ENCODE measurements around the gene DDX47. TPM values are rescaled to one million over a fixed set of nuclear protein-coding genes. Genes with fewer than 3 reads are reported as not detected.

Gene DDX47
- 47.1 and 85.0 TPM in 2 replicates for total RNA-seq (2011; cell fraction: chromatin; rRNA removed; ENCODE audit: low replicate concordance)
- total RNA-seq (2011; cell fraction: nucleolus; rRNA removed): 28.7 and 30.1 TPM in 2 replicates
- total RNA-seq (2011; cell fraction: nucleoplasm; rRNA removed): 46.6 and 68.3 TPM in 2 replicates
- total RNA-seq (2014; rRNA removed) (41.6 and 42.1 TPM in 2 replicates), total RNA-seq (2014; rRNA removed; fragmentation: Illumina TruSeq; extraction: Trizol) (66.5 and 71.3 TPM in 2 replicates), total RNA-seq (2015; rRNA removed; fragmentation: Illumina TruSeq; extraction: Trizol) (60.6 and 64.4 TPM in 2 replicates), total RNA-seq (2021) (48.0 and 49.6 TPM in 2 replicates), polyA plus RNA-seq (2011; rRNA removed) (40.8 and 47.0 TPM in 2 replicates), polyA plus RNA-seq (2014; fragmentation: Illumina TruSeq; extraction: Trizol) (57.1 and 72.5 TPM in 2 replicates), polyA plus RNA-seq (2014; fragmentation: Nextera tagmentation; extraction: Ambion mirVana) (100 to 1,000 TPM; 157 to 186 TPM), polyA plus RNA-seq (2014; rRNA removed) (39.4 and 45.8 TPM in 2 replicates), polyA minus RNA-seq (2011; rRNA and poly(A)+ RNA removed) (43.3 and 43.9 TPM in 2 replicates), Bru-seq, nascent RNA (percentile 83 among the genes with signal in this experiment), BruChase-seq, experiment 1, labeled RNA remaining after a 2-hour chase (percentile 84 among the genes with signal in this experiment), BruChase-seq, experiment 2, labeled RNA remaining after a 6-hour chase (percentile 89 among the genes with signal in this experiment)
- 19.8 and 37.3 TPM in 2 replicates for polyA plus RNA-seq (2011; cell fraction: cytosol; rRNA removed)
- polyA plus RNA-seq (2011; cell fraction: nucleus; rRNA removed): 40.7 and 58.0 TPM in 2 replicates
- polyA plus RNA-seq (2012): 21.8 and 38.7 TPM in 2 replicates
- 20.9 and 22.6 TPM in 2 replicates for polyA minus RNA-seq (2011; cell fraction: cytosol; rRNA and poly(A)+ RNA removed)
- 25.6 and 44.3 TPM in 2 replicates for polyA minus RNA-seq (2011; cell fraction: nucleus; rRNA and poly(A)+ RNA removed)
- long read RNA-seq, experiment 1, transcript DDX47-202 (12 exons, 1,817 nt): major isoform, 116 of 141 reads
- long read RNA-seq, experiment 1, partial matches to known transcripts: 23 of 141 reads
- long read RNA-seq, experiment 1, other reads (novel, unspliced or antisense): 1 of 141 reads
- long read RNA-seq, experiment 2, transcript DDX47-202 (12 exons, 1,817 nt): major isoform, 46 of 65 reads
- long read RNA-seq, experiment 2, partial matches to known transcripts: 18 of 65 reads
- long read RNA-seq, experiment 2, other reads (novel, unspliced or antisense): 1 of 65 reads
- long read RNA-seq, experiment 3, transcript DDX47-202 (12 exons, 1,817 nt): major isoform, 90 of 93 reads
- long read RNA-seq, experiment 3, partial matches to known transcripts: 2 of 93 reads
- long read RNA-seq, experiment 3, other reads (novel, unspliced or antisense): 0 of 93 reads

DNA sequence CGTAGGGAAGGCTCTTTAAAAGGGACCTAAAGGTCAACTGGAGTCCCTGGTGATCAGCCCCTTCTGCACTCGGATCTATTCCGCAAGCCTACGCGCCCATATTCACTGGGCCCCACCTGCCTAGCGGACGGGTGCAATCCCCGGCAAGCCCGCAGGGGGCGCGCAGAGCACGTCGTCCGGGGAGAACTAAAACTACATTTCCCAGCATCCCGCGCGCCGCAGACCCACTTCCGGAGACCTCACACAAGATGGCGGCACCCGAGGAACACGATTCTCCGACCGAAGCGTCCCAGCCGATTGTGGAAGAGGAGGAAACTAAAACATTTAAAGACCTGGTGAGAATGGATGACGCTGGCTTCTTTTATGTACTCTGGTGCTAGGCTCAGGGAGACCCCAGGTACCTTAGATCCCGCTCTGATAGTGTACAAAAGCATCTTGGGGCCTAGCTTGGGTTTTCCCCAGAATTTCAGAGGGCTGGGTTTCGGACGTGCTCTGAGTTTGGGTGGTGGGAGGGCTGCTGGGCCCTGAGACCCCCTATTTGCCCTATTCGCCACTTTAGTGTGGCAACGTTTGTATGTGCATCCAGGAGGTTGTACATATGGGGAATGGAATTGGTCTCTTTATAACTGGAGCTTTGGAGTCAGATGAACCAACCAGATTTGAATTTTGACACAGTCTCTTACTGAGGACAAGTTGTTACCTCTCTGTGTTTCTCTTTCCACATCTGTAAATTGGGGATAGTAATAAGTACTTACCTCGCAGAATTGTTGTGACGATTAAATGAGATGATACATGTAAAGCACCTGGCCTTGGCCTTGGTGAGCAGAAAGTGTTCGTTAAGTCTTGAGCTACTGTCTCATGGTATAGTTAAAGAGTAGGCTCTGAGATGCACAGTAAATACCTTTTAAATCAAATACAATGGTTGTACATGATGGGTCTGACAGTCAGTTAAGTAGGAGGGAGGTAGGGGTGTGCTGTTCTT, at the start of gene DDX47:
Gene DDX47, plus strand, starts transcription at position 227 of the 982 bp plus-strand sequence. Its CDS starts 22 bp downstream, at position 249.
- Histone ChIP-seq H3K9me3 (replicated peaks; ENCODE audit: control insufficient read depth, insufficient read depth, low read depth, low read length) (no peaks in the 10 kb centered on the region), H3K27me3 (ENCODE audit: control insufficient read depth in 2 of 2, insufficient read depth in 2 of 2, low read length in 2 of 2) (no peaks in the 10 kb centered on the region), H3K9me1 (ENCODE audit: control insufficient read depth, insufficient read depth, low read length) (no peaks in the 10 kb centered on the region), H3K4me3 (peak within 1 kb of the TSS; percentile 70), H3K79me2 (ENCODE audit: control insufficient read depth, insufficient read depth, low read length) (peaks cover 49% of the 10 kb centered on the region), H3K4me2 (ENCODE audit: insufficient read depth, low read length) (peak within 1 kb of the TSS; percentile 84), H4K20me1 (replicated peaks; ENCODE audit: control insufficient read depth, insufficient read depth, low read length) (no peaks in the 10 kb centered on the region), H3K27ac (ENCODE audit: extremely low read depth, low read depth, low read length) (peak within 1 kb of the TSS; percentile 67), H3K4me1 (replicated peaks in 1 of 2; ENCODE audit: control insufficient read depth in 2 of 2, insufficient read depth in 2 of 2, low read length in 2 of 2) (peaks cover 11 to 16% of the 10 kb centered on the region in 2 experiments; a peak in 4 of 5 replicates), H2AFZ (ENCODE audit: low read depth, low read length) (peak within 1 kb of the TSS; percentile 86), H3K9ac (ENCODE audit: insufficient read depth in 1 of 2, low read depth in 2 of 2, low read length in 2 of 2) (peak within 1 kb of the TSS; percentile 83 to 86), H3K36me3 (ENCODE audit: control insufficient read depth, insufficient read depth, low read length) (peaks cover 31% of the 10 kb centered on the region; the same call in 2 of the 3 replicates)
- WGBS (ENCODE audit: insufficient coverage, low coverage, missing lambda C conversion rate): under 1% methylated on average over 34 of the region's 35 CpGs
- ChIA-PET CTCF (ENCODE audit: low intra/inter-chr PET ratio) (no interaction called here), POLR2A (interaction anchor here (0.6 kb wide), 1 partner anchor 9 kb away, joined by 3 read pairs; no protein-coding TSS in a partner anchor)
- FAIRE-seq (peak; percentile 81), ATAC-seq (peak; percentile 97), DNase-seq (ENCODE audit: extremely low read depth in 1 of 4, low spot score in 3 of 4) (peak; percentile 84 to 92 (median 84))
- intact Hi-C loops (cut with micrococcal nuclease): loop anchor here (1.0 kb wide), 1 partner anchor 25 kb away; no protein-coding TSS in a partner anchor
- in situ Hi-C loops (cut with MboI): no loop called here
- TSS peak; percentile 69 for BruUV-seq (replicated peaks)
- TF ChIP-seq CXXC5 (CRISPR knock-in tag; IDR thresholded peaks at IDR 0.05): peak; percentile 49; the same call in 1 of the 2 replicates
- TF ChIP-seq RAD21 (CRISPR knock-in tag; conservative IDR thresholded peaks at IDR 0.05 in 1 of 2, IDR thresholded peaks at IDR 0.05 in 1 of 2): peak; percentile 29 to 40; a peak in 3 of 4 replicates
- no peak for TF ChIP-seq NR2C1 (IDR thresholded peaks at IDR 0.05)
- peak; percentile 55; the same call in 1 of the 2 replicates for TF ChIP-seq NR2C1 (tag; IDR thresholded peaks at IDR 0.05)
- TF ChIP-seq, protein P1, sequence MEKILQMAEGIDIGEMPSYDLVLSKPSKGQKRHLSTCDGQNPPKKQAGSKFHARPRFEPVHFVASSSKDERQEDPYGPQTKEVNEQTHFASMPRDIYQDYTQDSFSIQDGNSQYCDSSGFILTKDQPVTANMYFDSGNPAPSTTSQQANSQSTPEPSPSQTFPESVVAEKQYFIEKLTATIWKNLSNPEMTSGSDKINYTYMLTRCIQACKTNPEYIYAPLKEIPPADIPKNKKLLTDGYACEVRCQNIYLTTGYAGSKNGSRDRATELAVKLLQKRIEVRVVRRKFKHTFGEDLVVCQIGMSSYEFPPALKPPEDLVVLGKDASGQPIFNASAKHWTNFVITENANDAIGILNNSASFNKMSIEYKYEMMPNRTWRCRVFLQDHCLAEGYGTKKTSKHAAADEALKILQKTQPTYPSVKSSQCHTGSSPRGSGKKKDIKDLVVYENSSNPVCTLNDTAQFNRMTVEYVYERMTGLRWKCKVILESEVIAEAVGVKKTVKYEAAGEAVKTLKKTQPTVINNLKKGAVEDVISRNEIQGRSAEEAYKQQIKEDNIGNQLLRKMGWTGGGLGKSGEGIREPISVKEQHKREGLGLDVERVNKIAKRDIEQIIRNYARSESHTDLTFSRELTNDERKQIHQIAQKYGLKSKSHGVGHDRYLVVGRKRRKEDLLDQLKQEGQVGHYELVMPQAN (IDR thresholded peaks at IDR 0.05; ENCODE audit: borderline replicate concordance): peak; percentile 96
- TF ChIP-seq, protein P2, sequence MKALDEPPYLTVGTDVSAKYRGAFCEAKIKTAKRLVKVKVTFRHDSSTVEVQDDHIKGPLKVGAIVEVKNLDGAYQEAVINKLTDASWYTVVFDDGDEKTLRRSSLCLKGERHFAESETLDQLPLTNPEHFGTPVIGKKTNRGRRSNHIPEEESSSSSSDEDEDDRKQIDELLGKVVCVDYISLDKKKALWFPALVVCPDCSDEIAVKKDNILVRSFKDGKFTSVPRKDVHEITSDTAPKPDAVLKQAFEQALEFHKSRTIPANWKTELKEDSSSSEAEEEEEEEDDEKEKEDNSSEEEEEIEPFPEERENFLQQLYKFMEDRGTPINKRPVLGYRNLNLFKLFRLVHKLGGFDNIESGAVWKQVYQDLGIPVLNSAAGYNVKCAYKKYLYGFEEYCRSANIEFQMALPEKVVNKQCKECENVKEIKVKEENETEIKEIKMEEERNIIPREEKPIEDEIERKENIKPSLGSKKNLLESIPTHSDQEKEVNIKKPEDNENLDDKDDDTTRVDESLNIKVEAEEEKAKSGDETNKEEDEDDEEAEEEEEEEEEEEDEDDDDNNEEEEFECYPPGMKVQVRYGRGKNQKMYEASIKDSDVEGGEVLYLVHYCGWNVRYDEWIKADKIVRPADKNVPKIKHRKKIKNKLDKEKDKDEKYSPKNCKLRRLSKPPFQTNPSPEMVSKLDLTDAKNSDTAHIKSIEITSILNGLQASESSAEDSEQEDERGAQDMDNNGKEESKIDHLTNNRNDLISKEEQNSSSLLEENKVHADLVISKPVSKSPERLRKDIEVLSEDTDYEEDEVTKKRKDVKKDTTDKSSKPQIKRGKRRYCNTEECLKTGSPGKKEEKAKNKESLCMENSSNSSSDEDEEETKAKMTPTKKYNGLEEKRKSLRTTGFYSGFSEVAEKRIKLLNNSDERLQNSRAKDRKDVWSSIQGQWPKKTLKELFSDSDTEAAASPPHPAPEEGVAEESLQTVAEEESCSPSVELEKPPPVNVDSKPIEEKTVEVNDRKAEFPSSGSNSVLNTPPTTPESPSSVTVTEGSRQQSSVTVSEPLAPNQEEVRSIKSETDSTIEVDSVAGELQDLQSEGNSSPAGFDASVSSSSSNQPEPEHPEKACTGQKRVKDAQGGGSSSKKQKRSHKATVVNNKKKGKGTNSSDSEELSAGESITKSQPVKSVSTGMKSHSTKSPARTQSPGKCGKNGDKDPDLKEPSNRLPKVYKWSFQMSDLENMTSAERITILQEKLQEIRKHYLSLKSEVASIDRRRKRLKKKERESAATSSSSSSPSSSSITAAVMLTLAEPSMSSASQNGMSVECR (CRISPR knock-in tag; IDR thresholded peaks at IDR 0.05): peak; percentile 91
- TF ChIP-seq KAT8 (IDR thresholded peaks at IDR 0.05; ENCODE audit: low read depth): no peak
